ENCODE measurements around the gene EVC.

Gene EVC

GRCh38 chr4:5863461-5864113, 152.6 kb downstream of the EVC start:
- no peak for DNase-seq (ENCODE audit: insufficient read length)
- TF ChIP-seq POLR2A (IDR thresholded peaks at IDR 0.05; ENCODE audit: low read depth, low read length) (no peak), POLR2AphosphoS5 (IDR thresholded peaks at IDR 0.05; ENCODE audit: low read depth, low read length) (no peak), TAF1 (IDR thresholded peaks at IDR 0.05; ENCODE audit: borderline replicate concordance, low read depth, low read length) (no peak)
- FAIRE-seq = no peak
